ENCODE data around the gene CELF2. TPM values are rescaled to one million over a fixed set of nuclear protein-coding genes. Genes with fewer than 3 reads are reported as not detected.

Gene CELF2
- total RNA-seq, 1 experiment from 2014 or later = 0.27 TPM

GRCh38 chr10:10977978-10978377 lies 39.7 kb upstream of the CELF2 start:
- ChIA-PET POLR2A (no interaction called here), CTCF (no interaction called here)
- Histone ChIP-seq H3K9me3 (no peaks in the 10 kb centered on the region), H3K4me1 (no peaks in the 10 kb centered on the region), H3K36me3 (ENCODE audit: control insufficient read depth, insufficient read depth, low read length) (no peaks in the 10 kb centered on the region), H3K4me3 (ENCODE audit: low read depth, low read length) (no peak overlapping the region), H3K27me3 (replicated peaks; ENCODE audit: control insufficient read depth, insufficient read depth, low read length) (no peaks in the 10 kb centered on the region; the same call in 1 of the 2 replicates)
- no peaks in the 10 kb centered on the region for H3K4me1 Mint-ChIP-seq (ENCODE audit: low read depth, unreplicated experiment)
- no TSS peak for BruUV-seq (replicated peaks)
- H3K36me3 Mint-ChIP-seq (ENCODE audit: insufficient read depth, unreplicated experiment) = no peaks in the 10 kb centered on the region
- intact Hi-C loops (cut with micrococcal nuclease; ENCODE audit: unreplicated experiment) = no loop called here
- no peak overlapping the region for H3K27ac Mint-ChIP-seq (ENCODE audit: unreplicated experiment)
- H3K27me3 Mint-ChIP-seq (ENCODE audit: insufficient read depth, unreplicated experiment) = peaks cover 15% of the 10 kb centered on the region
- no peak overlapping the region for H3K4me3 Mint-ChIP-seq (ENCODE audit: unreplicated experiment)
- no peak for TF ChIP-seq CTCF (IDR thresholded peaks at IDR 0.05; ENCODE audit: insufficient read depth in 1 of 2, low read depth in 1 of 2, low read length in 1 of 2, severe bottlenecking in 1 of 2, unreplicated experiment in 1 of 2)
- no peaks in the 10 kb centered on the region for H3K9me3 Mint-ChIP-seq (ENCODE audit: unreplicated experiment)
- no peak for DNase-seq

DNA sequence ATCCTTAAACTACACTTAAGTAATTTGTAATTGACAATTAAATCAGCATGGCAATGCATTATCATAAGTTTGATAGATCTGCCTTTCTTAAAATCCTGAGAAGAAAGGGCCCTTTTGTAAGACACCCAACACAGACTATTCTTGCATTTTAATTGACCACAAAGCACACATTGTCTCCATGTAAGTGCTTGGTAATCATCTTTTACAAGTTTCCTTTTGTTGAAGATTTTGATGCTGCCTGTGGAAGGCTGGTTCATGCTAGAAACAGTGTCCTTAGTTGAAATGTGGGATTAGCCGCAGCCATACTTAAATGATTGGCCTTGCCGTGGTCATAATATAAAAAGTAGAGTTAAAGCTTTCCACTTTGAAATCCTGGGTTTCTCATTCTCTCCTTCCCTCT lies 32.3 kb upstream of the CELF2 start:
- Histone ChIP-seq H3K4me3 (ENCODE audit: low read depth, low read length) (no peak overlapping the region), H3K36me3 (ENCODE audit: control insufficient read depth, insufficient read depth, low read length) (no peaks in the 10 kb centered on the region), H3K9me3 (peaks cover 3% of the 10 kb centered on the region; the same call in 1 of the 2 replicates), H3K27me3 (replicated peaks; ENCODE audit: control insufficient read depth, insufficient read depth, low read length) (no peaks in the 10 kb centered on the region), H3K4me1 (no peaks in the 10 kb centered on the region)
- ChIA-PET CTCF (no interaction called here), POLR2A (no interaction called here)
- no peak for TF ChIP-seq CTCF (IDR thresholded peaks at IDR 0.05; ENCODE audit: insufficient read depth in 1 of 2, low read depth in 1 of 2, low read length in 1 of 2, severe bottlenecking in 1 of 2, unreplicated experiment in 1 of 2)
- Mint-ChIP-seq H3K27me3 (ENCODE audit: insufficient read depth, unreplicated experiment) (peaks cover 11% of the 10 kb centered on the region), H3K4me1 (ENCODE audit: low read depth, unreplicated experiment) (no peaks in the 10 kb centered on the region), H3K27ac (ENCODE audit: unreplicated experiment) (no peak overlapping the region), H3K36me3 (ENCODE audit: insufficient read depth, unreplicated experiment) (no peaks in the 10 kb centered on the region), H3K9me3 (ENCODE audit: unreplicated experiment) (no peaks in the 10 kb centered on the region), H3K4me3 (ENCODE audit: unreplicated experiment) (no peak overlapping the region)
- BruUV-seq (replicated peaks) = no TSS peak
- DNase-seq = no peak
- intact Hi-C loops (cut with micrococcal nuclease; ENCODE audit: unreplicated experiment) = no loop called here

GRCh38 chr10:10986606-10987005 lies 31.1 kb upstream of the CELF2 start:
- TF ChIP-seq CTCF (IDR thresholded peaks at IDR 0.05; ENCODE audit: insufficient read depth in 1 of 2, low read depth in 1 of 2, low read length in 1 of 2, severe bottlenecking in 1 of 2, unreplicated experiment in 1 of 2) = no peak
- H3K36me3 ChIP-seq (ENCODE audit: control insufficient read depth, insufficient read depth, low read length) = no peaks in the 10 kb centered on the region
- H3K4me1 ChIP-seq = no peaks in the 10 kb centered on the region
- H3K9me3 ChIP-seq = peaks cover 5% of the 10 kb centered on the region; the same call in 1 of the 2 replicates
- Mint-ChIP-seq H3K4me3 (ENCODE audit: unreplicated experiment) (no peak overlapping the region), H3K27ac (ENCODE audit: unreplicated experiment) (no peak overlapping the region), H3K27me3 (ENCODE audit: insufficient read depth, unreplicated experiment) (peaks cover 5% of the 10 kb centered on the region), H3K36me3 (ENCODE audit: insufficient read depth, unreplicated experiment) (no peaks in the 10 kb centered on the region), H3K4me1 (ENCODE audit: low read depth, unreplicated experiment) (no peaks in the 10 kb centered on the region), H3K9me3 (ENCODE audit: unreplicated experiment) (no peaks in the 10 kb centered on the region)
- CTCF ChIA-PET = no interaction called here
- POLR2A ChIA-PET = no interaction called here
- no peak overlapping the region for H3K4me3 ChIP-seq (ENCODE audit: low read depth, low read length)
- H3K27me3 ChIP-seq (replicated peaks; ENCODE audit: control insufficient read depth, insufficient read depth, low read length) = no peaks in the 10 kb centered on the region
- BruUV-seq (replicated peaks) = no TSS peak
- DNase-seq = no peak
- intact Hi-C loops (cut with micrococcal nuclease; ENCODE audit: unreplicated experiment) = no loop called here
